GM12872 (cell line): Measurements from ENCODE around the gene PPAN.

Experiments used
- TF ChIP-seq, protein P1 (sequence below): IDR thresholded peaks from 3 replicates; pipeline ENCODE4 v1.5.1; 2011; ENCODE audit warnings: low read depth, mild to moderate bottlenecking, low read length, moderate library complexity; ENCODE audit not compliant: insufficient read depth

PPAN gene

DNA sequence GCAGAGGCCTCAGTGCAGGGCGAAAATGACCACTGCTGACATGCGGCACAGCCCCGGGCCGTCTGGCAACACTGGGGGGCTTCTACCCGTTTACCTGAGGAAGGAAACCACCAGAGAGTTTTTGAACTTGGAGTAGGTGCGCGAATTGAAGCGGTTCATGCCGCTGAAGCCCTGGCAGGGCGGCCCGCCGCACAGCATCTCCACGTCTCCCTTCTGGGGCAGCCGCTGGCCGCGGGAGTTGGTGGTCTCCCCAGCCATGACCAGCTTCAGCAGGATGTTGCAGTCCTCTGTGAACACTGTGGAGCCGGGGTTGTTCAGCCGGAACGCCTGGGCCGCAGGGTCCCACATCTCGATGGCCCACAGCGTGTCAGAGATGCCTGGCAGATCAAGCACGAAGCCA is 33.8 kb downstream of the PPAN start:
- TF ChIP-seq, protein P1, sequence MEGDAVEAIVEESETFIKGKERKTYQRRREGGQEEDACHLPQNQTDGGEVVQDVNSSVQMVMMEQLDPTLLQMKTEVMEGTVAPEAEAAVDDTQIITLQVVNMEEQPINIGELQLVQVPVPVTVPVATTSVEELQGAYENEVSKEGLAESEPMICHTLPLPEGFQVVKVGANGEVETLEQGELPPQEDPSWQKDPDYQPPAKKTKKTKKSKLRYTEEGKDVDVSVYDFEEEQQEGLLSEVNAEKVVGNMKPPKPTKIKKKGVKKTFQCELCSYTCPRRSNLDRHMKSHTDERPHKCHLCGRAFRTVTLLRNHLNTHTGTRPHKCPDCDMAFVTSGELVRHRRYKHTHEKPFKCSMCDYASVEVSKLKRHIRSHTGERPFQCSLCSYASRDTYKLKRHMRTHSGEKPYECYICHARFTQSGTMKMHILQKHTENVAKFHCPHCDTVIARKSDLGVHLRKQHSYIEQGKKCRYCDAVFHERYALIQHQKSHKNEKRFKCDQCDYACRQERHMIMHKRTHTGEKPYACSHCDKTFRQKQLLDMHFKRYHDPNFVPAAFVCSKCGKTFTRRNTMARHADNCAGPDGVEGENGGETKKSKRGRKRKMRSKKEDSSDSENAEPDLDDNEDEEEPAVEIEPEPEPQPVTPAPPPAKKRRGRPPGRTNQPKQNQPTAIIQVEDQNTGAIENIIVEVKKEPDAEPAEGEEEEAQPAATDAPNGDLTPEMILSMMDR, result no peak

DNA sequence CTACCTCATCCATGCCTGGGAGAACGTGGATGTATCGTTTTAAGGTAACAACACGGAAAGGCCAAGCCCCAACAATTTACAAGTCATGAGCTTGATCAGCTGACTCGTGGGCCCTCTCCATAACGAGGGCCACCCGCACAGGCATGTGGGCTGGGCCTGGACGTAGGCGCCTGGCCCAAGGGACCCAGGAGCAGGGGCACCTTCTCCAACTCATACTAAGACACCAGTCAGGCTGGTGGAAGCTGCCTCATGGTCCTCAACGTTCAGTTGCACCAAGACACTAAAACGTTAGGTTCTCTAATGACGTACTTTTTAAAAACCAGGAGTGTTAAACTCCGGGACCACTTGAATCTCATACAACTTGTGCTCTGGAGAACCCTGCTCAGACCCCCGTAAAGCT is 35.3 kb downstream of the PPAN start:
- TF ChIP-seq, protein P1, result no peak

DNA sequence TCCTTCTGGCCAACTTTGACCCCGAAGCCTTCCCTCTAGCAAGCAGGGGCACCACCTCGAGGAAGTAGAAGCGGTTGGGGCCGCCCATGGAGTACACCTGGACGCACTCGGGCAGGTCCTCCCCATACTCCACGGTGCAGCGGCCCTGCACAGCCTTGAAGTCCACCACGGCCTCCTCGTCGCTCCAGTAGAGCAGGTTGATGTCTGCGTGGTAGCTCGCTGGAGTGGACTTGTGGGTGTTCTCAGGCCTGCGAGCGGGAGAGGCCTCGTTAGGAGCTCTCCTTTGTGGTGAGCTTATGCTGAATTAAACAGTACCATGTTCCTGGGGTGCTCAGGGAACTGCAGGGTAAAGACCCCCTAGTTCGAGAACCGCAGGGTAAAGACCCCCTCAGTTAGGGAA is 35.8 kb downstream of the PPAN start:
- TF ChIP-seq, protein P1, result no peak

DNA sequence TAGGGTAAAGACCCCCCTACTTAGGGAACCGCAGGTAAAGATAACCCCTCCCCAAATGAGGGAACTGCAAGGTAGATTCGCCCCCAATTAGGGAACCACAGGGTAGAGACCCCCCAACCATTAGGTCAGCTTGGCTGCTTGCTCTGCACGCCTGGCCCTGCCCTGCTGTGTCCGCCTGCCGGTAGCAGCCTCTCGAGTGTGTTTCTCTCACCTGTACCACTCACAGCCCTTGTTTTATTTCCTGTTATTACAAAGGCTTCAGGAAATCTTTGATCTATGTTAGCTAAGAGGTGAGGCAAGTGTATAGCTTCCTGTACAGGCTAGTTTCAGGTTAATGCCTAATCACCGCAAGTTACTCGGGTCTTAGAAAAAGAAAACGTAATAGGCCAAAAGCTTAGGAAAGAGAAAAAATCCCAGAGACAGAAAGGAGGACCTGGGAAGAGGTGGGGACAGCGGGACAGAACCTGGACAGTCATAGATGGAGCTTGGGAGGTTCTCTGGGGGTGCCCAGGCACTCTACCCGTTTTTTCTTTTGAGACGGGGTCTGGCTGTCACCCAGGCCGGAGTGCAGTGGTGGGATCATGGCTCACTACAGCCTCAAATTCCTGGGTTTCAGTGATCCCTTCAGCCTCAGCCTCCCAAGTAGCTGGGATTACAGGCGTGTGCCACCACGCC is 36.7 kb downstream of the PPAN start:
- TF ChIP-seq, protein P1, result no peak

DNA sequence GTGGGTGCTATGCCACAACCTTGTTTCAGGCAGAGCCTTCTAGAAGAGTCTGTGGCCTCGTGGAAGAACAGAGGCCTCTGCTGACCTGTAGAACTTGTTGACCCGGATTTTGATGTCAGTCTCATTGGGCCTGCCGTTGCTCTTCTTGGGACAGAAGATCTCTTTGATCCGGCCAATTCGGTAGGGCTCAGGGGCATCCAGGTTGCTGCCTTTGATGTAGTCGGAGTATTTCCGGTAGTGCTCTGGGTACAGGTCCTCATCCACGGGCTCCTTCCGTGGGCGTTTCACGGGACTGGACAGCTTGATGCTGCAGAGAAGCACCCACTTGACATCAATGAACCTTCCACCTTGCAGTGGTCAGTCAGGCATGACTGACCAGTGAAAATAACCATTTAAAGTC is 37.5 kb downstream of the PPAN start:
- TF ChIP-seq, protein P1, result no peak

DNA sequence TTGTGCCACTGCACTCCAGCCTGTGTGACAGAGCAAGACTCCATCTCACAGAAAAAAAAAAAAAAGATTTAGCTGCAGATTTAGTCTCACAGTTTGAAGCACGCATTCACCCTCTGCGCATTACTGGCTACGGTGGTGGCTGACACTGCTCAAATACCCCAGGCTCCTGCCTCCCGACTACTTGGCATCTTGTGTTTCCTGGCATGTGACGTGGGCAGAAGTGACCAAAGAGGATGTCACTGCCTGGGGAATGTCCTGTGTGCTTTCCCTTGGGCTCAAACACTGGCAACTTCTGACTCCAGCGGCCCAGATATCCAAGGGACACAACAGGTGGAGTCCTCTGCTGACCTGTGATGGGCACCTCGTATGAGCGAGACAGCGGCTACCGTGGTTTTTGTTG is 38.2 kb downstream of the PPAN start:
- TF ChIP-seq, protein P1, result no peak

DNA sequence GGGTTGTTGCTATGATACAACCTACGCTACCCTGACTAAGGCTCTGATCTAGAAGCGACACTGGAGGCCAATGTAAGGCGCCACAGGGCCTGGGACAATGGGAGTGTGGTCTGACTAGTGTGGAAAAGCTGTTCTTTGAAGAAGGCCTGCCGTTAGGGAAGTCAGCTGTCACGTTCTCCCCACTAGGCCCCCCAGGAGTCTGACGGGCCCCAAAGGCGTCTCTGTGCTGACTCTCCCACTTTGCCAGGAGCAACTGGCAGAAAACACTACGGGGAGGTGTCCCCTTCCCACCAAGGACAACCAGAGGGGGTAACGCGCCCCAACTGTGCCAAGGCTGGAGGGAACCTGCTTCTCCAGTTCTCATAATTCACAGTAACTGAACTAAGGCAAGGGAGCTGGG is 38.9 kb downstream of the PPAN start:
- TF ChIP-seq, protein P1, result no peak
